ENCODE results near the gene ITGB3BP. TPM values are rescaled to one million over a fixed set of nuclear protein-coding genes. Genes with fewer than 3 reads are reported as not detected.
"Not testable (repeated sequence)": the region's sequence is repeated elsewhere in the genome, so short reads cannot be mapped to it uniquely, and the experiment has no call there.

The ITGB3BP gene
- total and polyA plus RNA-seq, 5 donors, result 5.7 to 16.7 (median 7.7) TPM

GRCh38 chr1:63506782-63507181, 16.2 kb downstream of the ITGB3BP start:
- Histone ChIP-seq H3K27me3 (ENCODE audit: control insufficient read depth, insufficient read depth) (no peaks in the 10 kb centered on the region), H3K4me1 (ENCODE audit: control insufficient read depth, insufficient read depth, low read length) (no peaks in the 10 kb centered on the region), H3K4me3 (ENCODE audit: low read length) (no peak overlapping the region), H3K9me3 (ENCODE audit: control insufficient read depth, low read length) (no peaks in the 10 kb centered on the region), H3K27ac (ENCODE audit: low read length) (no peak overlapping the region)
- ATAC-seq (peak in 1 of 2 donors; percentile 55), DNase-seq (no peak)
- intact Hi-C loops (cut with DNase I), result no loop called here

- DNase-seq (no peak), ATAC-seq (no peak)
- Histone ChIP-seq H3K4me3 (ENCODE audit: low read length) (no peak overlapping the region), H3K27me3 (ENCODE audit: control insufficient read depth, insufficient read depth) (no peaks in the 10 kb centered on the region), H3K27ac (ENCODE audit: low read length) (no peak overlapping the region), H3K9me3 (ENCODE audit: control insufficient read depth, low read length) (no peaks in the 10 kb centered on the region), H3K4me1 (ENCODE audit: control insufficient read depth, insufficient read depth, low read length) (no peaks in the 10 kb centered on the region)
- 94% methylated on average over 3 of the region's 3 CpGs for WGBS
- intact Hi-C loops (cut with DNase I), result no loop called here
These were observed 21.8 kb downstream of the ITGB3BP start for GRCh38 chr1:63501256-63501655.

GRCh38 chr1:63498106-63498505, 24.9 kb downstream of the ITGB3BP start:
- H3K27ac ChIP-seq (ENCODE audit: low read length), result no peak overlapping the region
- no peaks in the 10 kb centered on the region for H3K9me3 ChIP-seq (ENCODE audit: control insufficient read depth, low read length)
- WGBS, result 46% methylated on average over 1 of the region's 1 CpG
- H3K27me3 ChIP-seq (ENCODE audit: control insufficient read depth, insufficient read depth), result no peaks in the 10 kb centered on the region
- DNase-seq (no peak), ATAC-seq (no peak)
- intact Hi-C loops (cut with DNase I), result no loop called here
- no peaks in the 10 kb centered on the region for H3K4me1 ChIP-seq (ENCODE audit: control insufficient read depth, insufficient read depth, low read length)
- no peak overlapping the region for H3K4me3 ChIP-seq (ENCODE audit: low read length)

- no peaks in the 10 kb centered on the region for H3K27me3 ChIP-seq (ENCODE audit: control insufficient read depth, insufficient read depth)
- no peak overlapping the region for H3K4me3 ChIP-seq (ENCODE audit: low read length)
- 98% methylated on average over 2 of the region's 2 CpGs for WGBS
- intact Hi-C loops (cut with DNase I), result no loop called here
- no peak overlapping the region for H3K27ac ChIP-seq (ENCODE audit: low read length)
- DNase-seq (no peak), ATAC-seq (no peak)
- H3K9me3 ChIP-seq (ENCODE audit: control insufficient read depth, low read length), result no peaks in the 10 kb centered on the region
- H3K4me1 ChIP-seq (ENCODE audit: control insufficient read depth, insufficient read depth, low read length), result no peaks in the 10 kb centered on the region
These were observed 25.4 kb downstream of the ITGB3BP start for GRCh38 chr1:63497577-63497976.

- 55% methylated on average over 8 of the region's 8 CpGs for WGBS
- H3K4me1 ChIP-seq (ENCODE audit: control insufficient read depth, insufficient read depth, low read length), result no peaks in the 10 kb centered on the region
- H3K27ac ChIP-seq (ENCODE audit: low read length), result no peak overlapping the region
- no peaks in the 10 kb centered on the region for H3K27me3 ChIP-seq (ENCODE audit: control insufficient read depth, insufficient read depth)
- peak overlapping the region; percentile 65 for H3K4me3 ChIP-seq (ENCODE audit: low read length)
- H3K9me3 ChIP-seq (ENCODE audit: control insufficient read depth, low read length), result no peaks in the 10 kb centered on the region
- no peak for DNase-seq
- intact Hi-C loops (cut with DNase I), result no loop called here
- ATAC-seq, result peak; percentile 77 to 85
These were observed 35.5 kb downstream of the ITGB3BP start for GRCh38 chr1:63487336-63488065.

- intact Hi-C loops (cut with DNase I), result no loop called here
- peak; percentile 64 to 67 for ATAC-seq
These were observed 36.4 kb downstream of the ITGB3BP start for GRCh38 chr1:63486629-63487028.

GRCh38 chr1:63480057-63480456, 43.0 kb downstream of the ITGB3BP start:
- Histone ChIP-seq H3K27me3 (ENCODE audit: control insufficient read depth, insufficient read depth) (no peaks in the 10 kb centered on the region), H3K4me3 (ENCODE audit: low read length) (no peak overlapping the region), H3K4me1 (ENCODE audit: control insufficient read depth, insufficient read depth, low read length) (no peaks in the 10 kb centered on the region), H3K27ac (ENCODE audit: low read length) (no peak overlapping the region), H3K9me3 (ENCODE audit: control insufficient read depth, low read length) (no peaks in the 10 kb centered on the region)
- intact Hi-C loops (cut with DNase I), result no loop called here
- ATAC-seq (no peak), DNase-seq (no peak)
- 76% methylated on average over 1 of the region's 1 CpG for WGBS

More at GRCh38 chr1:63486629-63487028, 36.4 kb downstream of the ITGB3BP start:
- Histone ChIP-seq H3K9me3 (ENCODE audit: control insufficient read depth, low read length) (no peaks in the 10 kb centered on the region), H3K27me3 (ENCODE audit: control insufficient read depth, insufficient read depth) (no peaks in the 10 kb centered on the region), H3K4me1 (ENCODE audit: control insufficient read depth, insufficient read depth, low read length) (no peaks in the 10 kb centered on the region), H3K4me3 (ENCODE audit: low read length) (no peak overlapping the region), H3K27ac (ENCODE audit: low read length) (no peak overlapping the region)
- no peak for DNase-seq
- 66% methylated on average over 1 of the region's 1 CpG for WGBS

GRCh38 chr1:63475761-63476160, 47.3 kb downstream of the ITGB3BP start:
- no peak for ATAC-seq
- no peaks in the 10 kb centered on the region for H3K4me1 ChIP-seq (ENCODE audit: control insufficient read depth, insufficient read depth, low read length)
- WGBS, result 92% methylated on average over 7 of the region's 7 CpGs
- intact Hi-C loops (cut with DNase I), result no loop called here
- no peaks in the 10 kb centered on the region for H3K27me3 ChIP-seq (ENCODE audit: control insufficient read depth, insufficient read depth)
- no peaks in the 10 kb centered on the region for H3K9me3 ChIP-seq (ENCODE audit: control insufficient read depth, low read length)
- DNase-seq, result no peak
- no peak overlapping the region for H3K27ac ChIP-seq (ENCODE audit: low read length)
- H3K4me3 ChIP-seq (ENCODE audit: low read length), result no peak overlapping the region

GRCh38 chr1:63468683-63469082, 54.3 kb downstream of the ITGB3BP start:
- whole genome bisulfite sequencing, result 98% methylated on average over 5 of the region's 5 CpGs
- not testable (repeated sequence) for ATAC-seq

GRCh38 chr1:63466759-63467158, 56.3 kb downstream of the ITGB3BP start:
- H3K4me3 ChIP-seq (ENCODE audit: low read length), result no peak overlapping the region
- H3K27me3 ChIP-seq (ENCODE audit: control insufficient read depth, insufficient read depth), result no peaks in the 10 kb centered on the region
- no peak for ATAC-seq
- 95% methylated on average over 3 of the region's 3 CpGs for WGBS
- H3K27ac ChIP-seq (ENCODE audit: low read length), result no peak overlapping the region
- no peak for DNase-seq
- intact Hi-C loops (cut with DNase I), result no loop called here
- no peaks in the 10 kb centered on the region for H3K9me3 ChIP-seq (ENCODE audit: control insufficient read depth, low read length)
- H3K4me1 ChIP-seq (ENCODE audit: control insufficient read depth, insufficient read depth, low read length), result no peaks in the 10 kb centered on the region

More at GRCh38 chr1:63468683-63469082, 54.3 kb downstream of the ITGB3BP start:
- intact Hi-C loops (cut with DNase I); DNase-seq; H3K4me1 ChIP-seq (ENCODE audit: control insufficient read depth, insufficient read depth, low read length); H3K27me3 ChIP-seq (ENCODE audit: control insufficient read depth, insufficient read depth); H3K4me3 ChIP-seq (ENCODE audit: low read length); H3K9me3 ChIP-seq (ENCODE audit: control insufficient read depth, low read length); H3K27ac ChIP-seq (ENCODE audit: low read length): not testable (repeated sequence)

GRCh38 chr1:63466181-63466580, 56.8 kb downstream of the ITGB3BP start:
- intact Hi-C loops (cut with DNase I), result no loop called here
- no peaks in the 10 kb centered on the region for H3K27me3 ChIP-seq (ENCODE audit: control insufficient read depth, insufficient read depth)
- ATAC-seq (no peak), DNase-seq (no peak)
- no peak overlapping the region for H3K27ac ChIP-seq (ENCODE audit: low read length)
- 85% methylated on average over 7 of the region's 7 CpGs for WGBS
- H3K4me1 ChIP-seq (ENCODE audit: control insufficient read depth, insufficient read depth, low read length), result no peaks in the 10 kb centered on the region
- no peaks in the 10 kb centered on the region for H3K9me3 ChIP-seq (ENCODE audit: control insufficient read depth, low read length)
- H3K4me3 ChIP-seq (ENCODE audit: low read length), result no peak overlapping the region

- Histone ChIP-seq H3K9me3 (ENCODE audit: control insufficient read depth, low read length) (no peaks in the 10 kb centered on the region), H3K4me3 (ENCODE audit: low read length) (no peak overlapping the region), H3K27me3 (ENCODE audit: control insufficient read depth, insufficient read depth) (no peaks in the 10 kb centered on the region), H3K4me1 (ENCODE audit: control insufficient read depth, insufficient read depth, low read length) (no peaks in the 10 kb centered on the region), H3K27ac (ENCODE audit: low read length) (no peak overlapping the region)
- 76% methylated on average over 3 of the region's 3 CpGs for WGBS
- ATAC-seq (no peak), DNase-seq (no peak)
- intact Hi-C loops (cut with DNase I), result no loop called here
These were observed 59.8 kb downstream of the ITGB3BP start for GRCh38 chr1:63463248-63463647.
